Measurements from ENCODE around the gene SEPTIN10.

The SEPTIN10 gene

GRCh38 chr2:109497463-109497862, 116.3 kb downstream of the SEPTIN10 start:
- Histone ChIP-seq H3K9me3 (replicated peaks in 1 of 2; ENCODE audit: control insufficient read depth in 2 of 2, insufficient read depth in 1 of 2, low read depth in 1 of 2, low read length in 2 of 2) (no peaks in the 10 kb centered on the region), H2BK15ac (ENCODE audit: low read length) (no peak overlapping the region), H3K27ac (replicated peaks; ENCODE audit: low read length) (no peak overlapping the region), H4K91ac (ENCODE audit: low read depth, low read length, poor library complexity) (no peak overlapping the region), H2AK5ac (ENCODE audit: low read depth, low read length) (no peak overlapping the region), H4K8ac (ENCODE audit: low read depth, low read length) (no peak overlapping the region), H2BK12ac (ENCODE audit: low read length) (no peak overlapping the region), H3K4me3 (ENCODE audit: low read length in 2 of 2) (no peak overlapping the region), H2AFZ (ENCODE audit: low read length) (peak overlapping the region; percentile 18), H3K9ac (ENCODE audit: low read depth, low read length, poor library complexity) (no peak overlapping the region), H3K4me1 (ENCODE audit: control insufficient read depth in 2 of 2, insufficient read depth in 1 of 2, low read depth in 1 of 2, low read length in 2 of 2) (no peaks in the 10 kb centered on the region), H2BK5ac (ENCODE audit: low read length) (no peak overlapping the region), H3K4ac (ENCODE audit: low read length) (no peak overlapping the region), H2BK120ac (ENCODE audit: low read depth, low read length) (no peak overlapping the region), H3K18ac (ENCODE audit: low read length) (no peak overlapping the region), H3K14ac (ENCODE audit: low read length) (no peak overlapping the region), H3K79me1 (ENCODE audit: low read depth, low read length) (peaks cover 5% of the 10 kb centered on the region), H3K4me2 (ENCODE audit: insufficient read depth, low read length, poor library complexity, severe bottlenecking) (no peak overlapping the region), H3K23ac (ENCODE audit: low read depth, low read length, poor library complexity) (no peak overlapping the region), H3K36me3 (replicated peaks in 1 of 2; ENCODE audit: control insufficient read depth in 2 of 2, insufficient read depth in 2 of 2, low read length in 2 of 2) (no peaks in the 10 kb centered on the region), H3K27me3 (ENCODE audit: control insufficient read depth in 3 of 3, insufficient read depth in 3 of 3, low read depth in 1 of 3, low read length in 3 of 3) (no peaks in the 10 kb centered on the region)
- DNase-seq (ENCODE audit: low spot score) = no peak
- WGBS, 2 donors (ENCODE audit: extremely low coverage in 2 of 2, insufficient read length in 2 of 2, insufficient replicate concordance in 1 of 2) = no CpG with 5 or more reads among the region's 8 CpGs

GRCh38 chr2:109494351-109494750, 119.4 kb downstream of the SEPTIN10 start:
- H3K9ac ChIP-seq (ENCODE audit: low read depth, low read length, poor library complexity) = no peak overlapping the region
- H2BK120ac ChIP-seq (ENCODE audit: low read depth, low read length) = no peak overlapping the region
- H3K4me2 ChIP-seq (ENCODE audit: insufficient read depth, low read length, poor library complexity, severe bottlenecking) = no peak overlapping the region
- no peak overlapping the region for H4K91ac ChIP-seq (ENCODE audit: low read depth, low read length, poor library complexity)
- H3K79me1 ChIP-seq (ENCODE audit: low read depth, low read length) = peaks cover 5% of the 10 kb centered on the region
- no CpG with 5 or more reads among the region's 3 CpGs for WGBS, 2 donors (ENCODE audit: extremely low coverage in 2 of 2, insufficient read length in 2 of 2, insufficient replicate concordance in 1 of 2)
- no peak overlapping the region for H2AFZ ChIP-seq (ENCODE audit: low read length)
- H2BK15ac ChIP-seq (ENCODE audit: low read length) = no peak overlapping the region
- H3K4ac ChIP-seq (ENCODE audit: low read length) = no peak overlapping the region
- no peak overlapping the region for H2BK12ac ChIP-seq (ENCODE audit: low read length)
- no peaks in the 10 kb centered on the region for H3K9me3 ChIP-seq (replicated peaks in 1 of 2; ENCODE audit: control insufficient read depth in 2 of 2, insufficient read depth in 1 of 2, low read depth in 1 of 2, low read length in 2 of 2)
- no peak overlapping the region for H3K27ac ChIP-seq (replicated peaks; ENCODE audit: low read length)
- H2AK5ac ChIP-seq (ENCODE audit: low read depth, low read length) = no peak overlapping the region
- no peak overlapping the region for H3K18ac ChIP-seq (ENCODE audit: low read length)
- no peaks in the 10 kb centered on the region for H3K36me3 ChIP-seq (replicated peaks in 1 of 2; ENCODE audit: control insufficient read depth in 2 of 2, insufficient read depth in 2 of 2, low read length in 2 of 2)
- no peak overlapping the region for H3K4me3 ChIP-seq (ENCODE audit: low read length in 2 of 2)
- H4K8ac ChIP-seq (ENCODE audit: low read depth, low read length) = no peak overlapping the region
- no peaks in the 10 kb centered on the region for H3K4me1 ChIP-seq (ENCODE audit: control insufficient read depth in 2 of 2, insufficient read depth in 1 of 2, low read depth in 1 of 2, low read length in 2 of 2)
- no peak overlapping the region for H3K14ac ChIP-seq (ENCODE audit: low read length)
- H3K27me3 ChIP-seq (ENCODE audit: control insufficient read depth in 3 of 3, insufficient read depth in 3 of 3, low read depth in 1 of 3, low read length in 3 of 3) = no peaks in the 10 kb centered on the region
- no peak overlapping the region for H3K23ac ChIP-seq (ENCODE audit: low read depth, low read length, poor library complexity)
- H2BK5ac ChIP-seq (ENCODE audit: low read length) = no peak overlapping the region
- no peak for DNase-seq (ENCODE audit: low spot score)

GRCh38 chr2:109493176-109493935, 120.4 kb downstream of the SEPTIN10 start:
- H2BK12ac ChIP-seq (ENCODE audit: low read length) = no peak overlapping the region
- no peak overlapping the region for H3K27ac ChIP-seq (replicated peaks; ENCODE audit: low read length)
- H3K18ac ChIP-seq (ENCODE audit: low read length) = no peak overlapping the region
- no peak overlapping the region for H2BK5ac ChIP-seq (ENCODE audit: low read length)
- no peak overlapping the region for H2BK15ac ChIP-seq (ENCODE audit: low read length)
- no peaks in the 10 kb centered on the region for H3K36me3 ChIP-seq (replicated peaks in 1 of 2; ENCODE audit: control insufficient read depth in 2 of 2, insufficient read depth in 2 of 2, low read length in 2 of 2)
- H2AFZ ChIP-seq (ENCODE audit: low read length) = no peak overlapping the region
- WGBS, 2 donors (ENCODE audit: extremely low coverage in 2 of 2, insufficient read length in 2 of 2, insufficient replicate concordance in 1 of 2) = 100% methylated on average over 2 of the region's 4 CpGs; no CpG with 5 or more reads in 1 of the 2 donors
- peak overlapping the region; percentile 1 for H3K23ac ChIP-seq (ENCODE audit: low read depth, low read length, poor library complexity)
- H3K4me3 ChIP-seq (ENCODE audit: low read length in 2 of 2) = no peak overlapping the region
- no peak overlapping the region for H3K4me2 ChIP-seq (ENCODE audit: insufficient read depth, low read length, poor library complexity, severe bottlenecking)
- no peaks in the 10 kb centered on the region for H3K27me3 ChIP-seq (ENCODE audit: control insufficient read depth in 3 of 3, insufficient read depth in 3 of 3, low read depth in 1 of 3, low read length in 3 of 3)
- peak overlapping the region; percentile 86 for H4K91ac ChIP-seq (ENCODE audit: low read depth, low read length, poor library complexity)
- H2BK120ac ChIP-seq (ENCODE audit: low read depth, low read length) = no peak overlapping the region
- no peak overlapping the region for H3K4ac ChIP-seq (ENCODE audit: low read length)
- no peak overlapping the region for H3K9ac ChIP-seq (ENCODE audit: low read depth, low read length, poor library complexity)
- H3K9me3 ChIP-seq (replicated peaks in 1 of 2; ENCODE audit: control insufficient read depth in 2 of 2, insufficient read depth in 1 of 2, low read depth in 1 of 2, low read length in 2 of 2) = no peaks in the 10 kb centered on the region
- peaks cover 5% of the 10 kb centered on the region for H3K79me1 ChIP-seq (ENCODE audit: low read depth, low read length)
- no peak for DNase-seq (ENCODE audit: low spot score)
- peak overlapping the region; percentile 20 for H4K8ac ChIP-seq (ENCODE audit: low read depth, low read length)
- no peak overlapping the region for H3K14ac ChIP-seq (ENCODE audit: low read length)
- no peak overlapping the region for H2AK5ac ChIP-seq (ENCODE audit: low read depth, low read length)
- no peaks in the 10 kb centered on the region for H3K4me1 ChIP-seq (ENCODE audit: control insufficient read depth in 2 of 2, insufficient read depth in 1 of 2, low read depth in 1 of 2, low read length in 2 of 2)
